HEK293 (cell line): ENCODE data around the gene SAMD11.

Experiments used
- CTCF ChIA-PET: fragments of 350-600 bp; formaldehyde crosslinking; extraction: SDS; loops from one replicate; lab custom pipeline; 2021; ENCODE audit warnings: antibody characterized with exemption; lab: Yijun Ruan, JAX
- POLR2A ChIA-PET: fragments of 300-600 bp; formaldehyde crosslinking; extraction: SDS; loops from one replicate; lab custom pipeline; 2020; ENCODE audit warnings: antibody characterized with exemption, inconsistent platforms; lab: Yijun Ruan, JAX
- H3K27ac ChIP-seq: fragments of 200-500 bp; sonication (Bioruptor generic); 2 replicates; pipeline ENCODE4 v1.5.1; 2014; ENCODE audit warnings: low read depth, low read length, control low read depth, inconsistent platforms; ENCODE audit errors: extremely low read depth
- H3K36me3 ChIP-seq, 2 experiments: fragments of 200-500 bp in 1 of 2; sonication (Bioruptor generic) in 1 of 2; 1 replicate in 1 of 2; 2 replicates in 1 of 2; pipeline ENCODE4 v1.5.1; 2014 to 2017; ENCODE audit warnings: inconsistent platforms in 2 of 2, low read length in 2 of 2; ENCODE audit not compliant: control insufficient read depth in 2 of 2, insufficient read depth in 1 of 2
- H3K4me1 ChIP-seq: fragments of 200-500 bp; sonication (Bioruptor generic); 2 replicates; pipeline ENCODE4 v1.5.1; 2014; ENCODE audit warnings: mild to moderate bottlenecking, low read length, inconsistent platforms; ENCODE audit not compliant: control insufficient read depth, insufficient read depth
- H3K4me3 ChIP-seq: 2 replicates; pipeline ENCODE4 v1.5.1; 2011; ENCODE audit warnings: low read depth, mild to moderate bottlenecking, control low read depth, low read length, moderate library complexity
- H3K9me3 ChIP-seq: fragments of 200-500 bp; sonication (Bioruptor generic); 2 replicates; pipeline ENCODE4 v1.5.1; 2014; ENCODE audit warnings: low read depth, low read length, inconsistent platforms; ENCODE audit not compliant: control insufficient read depth, insufficient read depth
- BCL11A ChIP-seq: fragments of 450-650 bp; formaldehyde crosslinking; IDR thresholded peaks from 2 replicates; pipeline ENCODE4 v1.5.1; 2016; ENCODE audit warnings: low read depth, missing biosample characterization, missing genetic modification characterization
- HOXC10 ChIP-seq: sonication (generic); formaldehyde crosslinking; IDR thresholded peaks from 2 replicates; pipeline ENCODE4 v1.8.1; 2023; ENCODE audit warnings: mild to moderate bottlenecking, missing genetic modification reagents
- SCRT1 ChIP-seq: fragments of 450-650 bp; formaldehyde crosslinking; IDR thresholded peaks from 2 replicates; pipeline ENCODE4 v1.5.1; 2016; ENCODE audit warnings: missing biosample characterization, missing genetic modification characterization, borderline replicate concordance
- SCRT2 ChIP-seq: fragments of 450-650 bp; formaldehyde crosslinking; IDR thresholded peaks from 2 replicates; pipeline ENCODE4 v1.5.1; 2016; ENCODE audit warnings: missing biosample characterization, missing genetic modification characterization
- WT1 ChIP-seq: fragments of 450-650 bp; formaldehyde crosslinking; IDR thresholded peaks from 2 replicates; pipeline ENCODE4 v1.5.1; 2016; ENCODE audit warnings: missing biosample characterization, missing genetic modification characterization
- YY2 ChIP-seq: fragments of 450-650 bp; formaldehyde crosslinking; IDR thresholded peaks from 2 replicates; pipeline ENCODE4 v1.5.1; 2016; ENCODE audit warnings: missing biosample characterization, missing genetic modification characterization
- ZBTB17 ChIP-seq: fragments of 450-650 bp; formaldehyde crosslinking; IDR thresholded peaks from 2 replicates; pipeline ENCODE4 v1.5.1; 2016; ENCODE audit warnings: missing biosample characterization, missing genetic modification characterization
- ZBTB21 ChIP-seq: fragments of 450-650 bp; formaldehyde crosslinking; IDR thresholded peaks from 2 replicates; pipeline ENCODE4 v1.5.1; 2017; ENCODE audit warnings: missing biosample characterization, missing genetic modification characterization
- ZBTB8A ChIP-seq: fragments of 450-650 bp; formaldehyde crosslinking; IDR thresholded peaks from 2 replicates; pipeline ENCODE4 v1.5.1; 2016; ENCODE audit warnings: missing biosample characterization, missing genetic modification characterization
- ZNF174 ChIP-seq: fragments of 450-650 bp; formaldehyde crosslinking; IDR thresholded peaks from 2 replicates; pipeline ENCODE4 v1.5.0; 2017; ENCODE audit warnings: missing biosample characterization, mild to moderate bottlenecking, missing genetic modification characterization
- ZNF223 ChIP-seq: fragments of 450-650 bp; formaldehyde crosslinking; IDR thresholded peaks from 2 replicates; pipeline ENCODE4 v1.5.1; 2016; ENCODE audit warnings: missing biosample characterization, missing genetic modification characterization
- ZNF248 ChIP-seq: fragments of 450-650 bp; formaldehyde crosslinking; IDR thresholded peaks from 2 replicates; pipeline ENCODE4 v1.5.1; 2017; ENCODE audit warnings: missing biosample characterization, missing genetic modification characterization
- ZNF266 ChIP-seq: fragments of 450-650 bp; formaldehyde crosslinking; IDR thresholded peaks from 2 replicates; pipeline ENCODE4 v1.5.1; 2016; ENCODE audit warnings: missing biosample characterization, missing genetic modification characterization, low read depth
- ZNF292 ChIP-seq: fragments of 450-650 bp; formaldehyde crosslinking; IDR thresholded peaks from 2 replicates; pipeline ENCODE4 v1.5.1; 2016; ENCODE audit warnings: low read depth, missing biosample characterization, missing genetic modification characterization, borderline replicate concordance
- ZNF350 ChIP-seq: fragments of 450-650 bp; formaldehyde crosslinking; IDR thresholded peaks from 2 replicates; pipeline ENCODE4 v1.5.0; 2017; ENCODE audit warnings: missing biosample characterization, mild to moderate bottlenecking, missing genetic modification characterization
- ZNF391 ChIP-seq: fragments of 450-650 bp; formaldehyde crosslinking; IDR thresholded peaks from 2 replicates; pipeline ENCODE4 v1.5.1; 2016; ENCODE audit warnings: low read depth, missing biosample characterization, missing genetic modification characterization, borderline replicate concordance
- ZNF423 ChIP-seq: fragments of 450-650 bp; formaldehyde crosslinking; IDR thresholded peaks from 2 replicates; pipeline ENCODE4 v1.5.1; 2016; ENCODE audit warnings: missing biosample characterization, missing genetic modification characterization
- ZNF529 ChIP-seq: fragments of 450-650 bp; formaldehyde crosslinking; IDR thresholded peaks from 2 replicates; pipeline ENCODE4 v1.5.1; 2017; ENCODE audit warnings: missing genetic modification characterization, missing biosample characterization; ENCODE audit not compliant: insufficient replicate concordance
- ZNF530 ChIP-seq: fragments of 450-650 bp; formaldehyde crosslinking; IDR thresholded peaks from 2 replicates; pipeline ENCODE4 v1.5.1; 2016; ENCODE audit warnings: low read depth, missing biosample characterization, missing genetic modification characterization
- ZNF600 ChIP-seq: fragments of 450-650 bp; formaldehyde crosslinking; IDR thresholded peaks from 2 replicates; pipeline ENCODE4 v1.5.1; 2016; ENCODE audit warnings: missing biosample characterization, missing genetic modification characterization
- ZNF623 ChIP-seq: fragments of 450-650 bp; formaldehyde crosslinking; IDR thresholded peaks from 2 replicates; pipeline ENCODE4 v1.5.1; 2016; ENCODE audit warnings: missing biosample characterization, missing genetic modification characterization
- ZNF626 ChIP-seq: fragments of 450-650 bp; sonication (Bioruptor Pico); formaldehyde crosslinking; IDR thresholded peaks from 2 replicates; pipeline ENCODE4 v1.5.1; 2018; ENCODE audit warnings: missing biosample characterization, missing genetic modification characterization, inconsistent platforms
- ZNF76 ChIP-seq: fragments of 450-650 bp; formaldehyde crosslinking; IDR thresholded peaks from 2 replicates; pipeline ENCODE4; 2016; ENCODE audit warnings: low read depth, missing biosample characterization, missing genetic modification characterization, borderline replicate concordance
- TF ChIP-seq, protein P1 (sequence below): fragments of 450-650 bp; formaldehyde crosslinking; IDR thresholded peaks from 2 replicates; pipeline ENCODE4 v1.5.1; 2016; ENCODE audit warnings: missing biosample characterization, missing genetic modification characterization
- TF ChIP-seq, protein P2 (sequence below): fragments of 450-650 bp; IDR thresholded peaks from 2 replicates; pipeline ENCODE4 v1.5.1; 2018; ENCODE audit warnings: missing biosample characterization, missing genetic modification characterization
- TF ChIP-seq, protein P3 (sequence below): fragments of 450-650 bp; IDR thresholded peaks from 2 replicates; pipeline ENCODE4 v1.5.1; 2018; ENCODE audit warnings: missing biosample characterization, mild to moderate bottlenecking, missing genetic modification characterization
- TF ChIP-seq, protein P4 (sequence below): fragments of 450-650 bp; formaldehyde crosslinking; IDR thresholded peaks from 2 replicates; pipeline ENCODE4 v1.5.1; 2016; ENCODE audit warnings: missing biosample characterization, missing genetic modification characterization, borderline replicate concordance
- TF ChIP-seq, protein P5 (sequence below): fragments of 450-650 bp; formaldehyde crosslinking; IDR thresholded peaks from 2 replicates; pipeline ENCODE4 v1.5.1; 2016; ENCODE audit warnings: missing biosample characterization, missing genetic modification characterization, low read depth

The SAMD11 gene

DNA sequence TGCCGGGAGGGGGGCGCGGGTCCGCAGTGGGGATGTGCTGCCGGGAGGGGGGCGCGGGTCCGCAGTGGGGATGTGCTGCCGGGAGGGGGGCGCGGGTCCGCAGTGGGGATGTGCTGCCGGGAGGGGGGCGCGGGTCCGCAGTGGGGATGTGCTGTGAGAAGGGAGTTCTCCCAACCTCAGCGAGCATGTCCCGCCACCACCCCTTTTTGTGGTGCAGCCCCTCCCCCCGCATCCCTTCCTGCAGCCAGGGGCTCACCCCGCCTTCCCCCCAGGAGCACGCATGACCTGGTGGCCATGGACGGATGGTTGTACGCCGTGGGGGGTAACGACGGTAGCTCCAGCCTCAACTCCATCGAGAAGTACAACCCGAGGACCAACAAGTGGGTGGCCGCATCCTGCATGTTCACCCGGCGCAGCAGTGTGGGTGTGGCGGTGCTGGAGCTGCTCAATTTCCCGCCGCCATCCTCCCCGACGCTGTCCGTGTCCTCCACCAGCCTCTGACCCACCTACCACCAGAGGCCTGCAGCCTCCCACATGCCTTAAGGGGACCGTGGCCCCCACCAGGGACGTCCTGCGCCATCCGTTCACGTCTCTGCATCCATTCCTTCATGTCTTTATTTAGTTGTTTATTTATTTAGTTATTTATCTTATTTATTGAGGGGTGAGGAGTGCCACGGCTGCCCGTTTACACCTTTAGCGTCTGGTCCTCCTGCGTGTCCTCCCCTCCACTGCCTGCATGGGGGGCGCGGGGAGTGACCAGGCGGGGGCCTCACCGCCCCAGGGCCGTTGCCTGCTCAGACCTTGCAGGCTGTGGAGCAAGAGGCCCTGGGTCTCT lies 41.2 kb downstream of the SAMD11 start (continued):
- TF ChIP-seq, protein P1, sequence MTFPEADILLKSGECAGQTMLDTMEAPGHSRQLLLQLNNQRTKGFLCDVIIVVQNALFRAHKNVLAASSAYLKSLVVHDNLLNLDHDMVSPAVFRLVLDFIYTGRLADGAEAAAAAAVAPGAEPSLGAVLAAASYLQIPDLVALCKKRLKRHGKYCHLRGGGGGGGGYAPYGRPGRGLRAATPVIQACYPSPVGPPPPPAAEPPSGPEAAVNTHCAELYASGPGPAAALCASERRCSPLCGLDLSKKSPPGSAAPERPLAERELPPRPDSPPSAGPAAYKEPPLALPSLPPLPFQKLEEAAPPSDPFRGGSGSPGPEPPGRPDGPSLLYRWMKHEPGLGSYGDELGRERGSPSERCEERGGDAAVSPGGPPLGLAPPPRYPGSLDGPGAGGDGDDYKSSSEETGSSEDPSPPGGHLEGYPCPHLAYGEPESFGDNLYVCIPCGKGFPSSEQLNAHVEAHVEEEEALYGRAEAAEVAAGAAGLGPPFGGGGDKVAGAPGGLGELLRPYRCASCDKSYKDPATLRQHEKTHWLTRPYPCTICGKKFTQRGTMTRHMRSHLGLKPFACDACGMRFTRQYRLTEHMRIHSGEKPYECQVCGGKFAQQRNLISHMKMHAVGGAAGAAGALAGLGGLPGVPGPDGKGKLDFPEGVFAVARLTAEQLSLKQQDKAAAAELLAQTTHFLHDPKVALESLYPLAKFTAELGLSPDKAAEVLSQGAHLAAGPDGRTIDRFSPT (tag by site-specific recombination): 0 out of 2 replicates have a peak, but pooled peaks have one; percentile 12
- TF ChIP-seq ZBTB21 (tag by site-specific recombination) (no peak), ZNF174 (tag by site-specific recombination) (no peak), ZNF623 (tag by site-specific recombination) (no peak), SCRT2 (tag by site-specific recombination) (peak; percentile 90), YY2 (no peak), ZNF248 (tag by site-specific recombination) (no peak), ZNF600 (tag by site-specific recombination) (peak; percentile 69), SCRT1 (tag by site-specific recombination) (peak; percentile 80), ZNF626 (no peak), ZNF292 (tag by site-specific recombination) (no peak), ZNF391 (no peak)
- TF ChIP-seq, protein P2, sequence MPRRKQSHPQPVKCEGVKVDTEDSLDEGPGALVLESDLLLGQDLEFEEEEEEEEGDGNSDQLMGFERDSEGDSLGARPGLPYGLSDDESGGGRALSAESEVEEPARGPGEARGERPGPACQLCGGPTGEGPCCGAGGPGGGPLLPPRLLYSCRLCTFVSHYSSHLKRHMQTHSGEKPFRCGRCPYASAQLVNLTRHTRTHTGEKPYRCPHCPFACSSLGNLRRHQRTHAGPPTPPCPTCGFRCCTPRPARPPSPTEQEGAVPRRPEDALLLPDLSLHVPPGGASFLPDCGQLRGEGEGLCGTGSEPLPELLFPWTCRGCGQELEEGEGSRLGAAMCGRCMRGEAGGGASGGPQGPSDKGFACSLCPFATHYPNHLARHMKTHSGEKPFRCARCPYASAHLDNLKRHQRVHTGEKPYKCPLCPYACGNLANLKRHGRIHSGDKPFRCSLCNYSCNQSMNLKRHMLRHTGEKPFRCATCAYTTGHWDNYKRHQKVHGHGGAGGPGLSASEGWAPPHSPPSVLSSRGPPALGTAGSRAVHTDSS (tag by site-specific recombination): no peak
- TF ChIP-seq, protein P3, sequence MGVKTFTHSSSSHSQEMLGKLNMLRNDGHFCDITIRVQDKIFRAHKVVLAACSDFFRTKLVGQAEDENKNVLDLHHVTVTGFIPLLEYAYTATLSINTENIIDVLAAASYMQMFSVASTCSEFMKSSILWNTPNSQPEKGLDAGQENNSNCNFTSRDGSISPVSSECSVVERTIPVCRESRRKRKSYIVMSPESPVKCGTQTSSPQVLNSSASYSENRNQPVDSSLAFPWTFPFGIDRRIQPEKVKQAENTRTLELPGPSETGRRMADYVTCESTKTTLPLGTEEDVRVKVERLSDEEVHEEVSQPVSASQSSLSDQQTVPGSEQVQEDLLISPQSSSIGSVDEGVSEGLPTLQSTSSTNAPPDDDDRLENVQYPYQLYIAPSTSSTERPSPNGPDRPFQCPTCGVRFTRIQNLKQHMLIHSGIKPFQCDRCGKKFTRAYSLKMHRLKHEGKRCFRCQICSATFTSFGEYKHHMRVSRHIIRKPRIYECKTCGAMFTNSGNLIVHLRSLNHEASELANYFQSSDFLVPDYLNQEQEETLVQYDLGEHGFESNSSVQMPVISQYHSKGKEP (tag by site-specific recombination): no peak

DNA sequence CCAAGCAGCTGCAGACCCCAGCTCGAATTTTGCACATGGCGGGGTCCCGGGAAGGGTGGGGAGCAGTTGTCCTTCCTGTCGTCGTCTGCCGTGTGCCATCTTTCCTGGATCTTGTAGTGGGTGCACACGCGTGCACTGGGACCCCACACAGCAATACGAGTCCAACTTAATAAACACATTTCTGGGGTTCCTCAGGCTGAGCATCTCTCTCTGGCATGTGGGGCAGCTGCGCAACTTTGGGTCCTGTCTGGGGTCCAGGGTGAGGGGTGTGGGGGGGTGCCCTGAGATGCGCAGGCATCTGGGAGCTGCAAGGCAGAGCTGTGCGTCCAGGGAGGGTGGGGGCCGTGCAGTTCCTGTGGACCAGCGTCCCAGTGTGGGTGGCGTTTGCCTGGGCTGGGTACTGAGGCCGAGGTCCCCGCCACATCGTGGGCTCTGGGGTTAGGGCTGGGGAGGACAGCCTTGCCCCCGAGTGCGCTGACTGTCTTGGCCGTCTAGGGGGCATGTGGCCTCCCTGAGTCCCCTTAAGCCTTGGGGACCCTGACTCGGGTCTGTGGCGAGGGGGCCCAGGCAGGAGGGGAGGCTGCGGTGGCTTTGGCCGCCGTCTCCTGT lies 41.9 kb downstream of the SAMD11 start:
- Histone ChIP-seq H3K27ac (no peak overlapping the region), H3K4me3 (no peak overlapping the region), H3K36me3 (peaks cover 0 to 38% of the 10 kb centered on the region in 2 experiments; a peak in 1 of 3 replicates), H3K9me3 (no peaks in the 10 kb centered on the region), H3K4me1 (peaks cover 5% of the 10 kb centered on the region)
- ChIA-PET CTCF (interaction anchor here (1.0 to 1.4 kb wide), 2 partner anchors 19 to 36 kb away, joined by 3 to 9 read pairs; no protein-coding TSS in a partner anchor), POLR2A (no interaction called here)
- no peak for TF ChIP-seq ZNF266 (tag by site-specific recombination)
- TF ChIP-seq ZBTB17 (tag by site-specific recombination): no peak
- TF ChIP-seq ZBTB8A (tag by site-specific recombination): no peak
- TF ChIP-seq BCL11A: peak; percentile 7; the same call in 1 of the 2 replicates
- no peak for TF ChIP-seq ZNF350 (tag by site-specific recombination)
- 0 out of 2 replicates have a peak, but pooled peaks have one; percentile 15 for TF ChIP-seq ZNF223
- TF ChIP-seq, protein P4, sequence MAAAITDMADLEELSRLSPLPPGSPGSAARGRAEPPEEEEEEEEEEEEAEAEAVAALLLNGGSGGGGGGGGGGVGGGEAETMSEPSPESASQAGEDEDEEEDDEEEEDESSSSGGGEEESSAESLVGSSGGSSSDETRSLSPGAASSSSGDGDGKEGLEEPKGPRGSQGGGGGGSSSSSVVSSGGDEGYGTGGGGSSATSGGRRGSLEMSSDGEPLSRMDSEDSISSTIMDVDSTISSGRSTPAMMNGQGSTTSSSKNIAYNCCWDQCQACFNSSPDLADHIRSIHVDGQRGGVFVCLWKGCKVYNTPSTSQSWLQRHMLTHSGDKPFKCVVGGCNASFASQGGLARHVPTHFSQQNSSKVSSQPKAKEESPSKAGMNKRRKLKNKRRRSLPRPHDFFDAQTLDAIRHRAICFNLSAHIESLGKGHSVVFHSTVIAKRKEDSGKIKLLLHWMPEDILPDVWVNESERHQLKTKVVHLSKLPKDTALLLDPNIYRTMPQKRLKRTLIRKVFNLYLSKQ (tag by site-specific recombination): no peak
- no peak for TF ChIP-seq ZNF529 (tag by site-specific recombination)
- peak; percentile 70; the same call in 1 of the 2 replicates for TF ChIP-seq ZNF600 (tag by site-specific recombination)
- TF ChIP-seq ZNF423 (tag by site-specific recombination): no peak
- TF ChIP-seq, protein P5, sequence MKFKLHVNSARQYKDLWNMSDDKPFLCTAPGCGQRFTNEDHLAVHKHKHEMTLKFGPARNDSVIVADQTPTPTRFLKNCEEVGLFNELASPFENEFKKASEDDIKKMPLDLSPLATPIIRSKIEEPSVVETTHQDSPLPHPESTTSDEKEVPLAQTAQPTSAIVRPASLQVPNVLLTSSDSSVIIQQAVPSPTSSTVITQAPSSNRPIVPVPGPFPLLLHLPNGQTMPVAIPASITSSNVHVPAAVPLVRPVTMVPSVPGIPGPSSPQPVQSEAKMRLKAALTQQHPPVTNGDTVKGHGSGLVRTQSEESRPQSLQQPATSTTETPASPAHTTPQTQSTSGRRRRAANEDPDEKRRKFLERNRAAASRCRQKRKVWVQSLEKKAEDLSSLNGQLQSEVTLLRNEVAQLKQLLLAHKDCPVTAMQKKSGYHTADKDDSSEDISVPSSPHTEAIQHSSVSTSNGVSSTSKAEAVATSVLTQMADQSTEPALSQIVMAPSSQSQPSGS (tag by site-specific recombination): no peak
- TF ChIP-seq HOXC10 (CRISPR knock-in tag): 0 out of 2 replicates have a peak, but pooled peaks have one; percentile 5
- no peak for TF ChIP-seq WT1 (tag by site-specific recombination)
- no peak for TF ChIP-seq ZNF530 (tag by site-specific recombination)
- no peak for TF ChIP-seq ZNF76 (tag by site-specific recombination)
